Central memory CD8-positive, alpha-beta T cell (primary cell): ENCODE results near the gene MRPL36.
A peak's percentile ranks its signal among the peaks of the same experiment; 100 is the strongest.

Experiments used
- ATAC-seq: fragments of 150-1000 bp; cut with Tn5 transposase; replicated peaks from 2 replicates; pipeline ENCODE4 v1.10.0; 2022; ENCODE audit warnings: mild to moderate bottlenecking, moderate FRiP score, moderate number of reproducible peaks; ENCODE audit not compliant: poor library complexity, severe bottlenecking; ENCODE audit errors: extremely low read depth
- DNase-seq, 2 donors: peaks; one replicate each; pipeline ENCODE4 v3.0.0; 2021; ENCODE audit warnings: low spot score in 2 of 2
- H3K27ac Mint-ChIP-seq: one replicate; pipeline ENCODE4 v1.8.0; 2022; ENCODE audit warnings: low read depth, mild to moderate bottlenecking, moderate library complexity, mixed read lengths
- H3K27me3 Mint-ChIP-seq: one replicate; pipeline ENCODE4 v1.8.0; 2022; ENCODE audit warnings: mixed read lengths
- H3K36me3 Mint-ChIP-seq: one replicate; pipeline ENCODE4 v1.8.0; 2022; ENCODE audit warnings: mild to moderate bottlenecking, moderate library complexity, mixed read lengths; ENCODE audit not compliant: insufficient read depth
- H3K4me1 Mint-ChIP-seq: one replicate; pipeline ENCODE4 v1.8.0; 2022; ENCODE audit warnings: mixed read lengths
- H3K4me3 Mint-ChIP-seq: one replicate; pipeline ENCODE4 v1.8.0; 2022; ENCODE audit warnings: mild to moderate bottlenecking, moderate library complexity, mixed read lengths
- H3K9me3 Mint-ChIP-seq: one replicate; pipeline ENCODE4 v1.8.0; 2022; ENCODE audit warnings: mixed read lengths

The MRPL36 gene

GRCh38 chr5:1836891-1837880, 37.5 kb upstream of the MRPL36 start:
- DNase-seq, result no peak
- Mint-ChIP-seq H3K36me3 (peaks cover 2% of the 10 kb centered on the region), H3K27ac (no peak overlapping the region), H3K4me1 (no peaks in the 10 kb centered on the region), H3K9me3 (no peaks in the 10 kb centered on the region), H3K27me3 (peaks cover 43% of the 10 kb centered on the region), H3K4me3 (no peak overlapping the region)
- no peak for ATAC-seq

- ATAC-seq (no peak), DNase-seq (no peak)
- peaks cover 43% of the 10 kb centered on the region for H3K27me3 Mint-ChIP-seq
- H3K4me3 Mint-ChIP-seq, result no peak overlapping the region
- peaks cover 2% of the 10 kb centered on the region for H3K36me3 Mint-ChIP-seq
- no peaks in the 10 kb centered on the region for H3K4me1 Mint-ChIP-seq
- no peak overlapping the region for H3K27ac Mint-ChIP-seq
- H3K9me3 Mint-ChIP-seq, result no peaks in the 10 kb centered on the region
Observed at GRCh38 chr5:1836176-1836890, 36.7 kb upstream of the MRPL36 start.

GRCh38 chr5:1835431-1835830, 35.8 kb upstream of the MRPL36 start:
- H3K4me3 Mint-ChIP-seq, result no peak overlapping the region
- H3K9me3 Mint-ChIP-seq, result no peaks in the 10 kb centered on the region
- no peak for DNase-seq
- no peaks in the 10 kb centered on the region for H3K4me1 Mint-ChIP-seq
- ATAC-seq, result no peak
- H3K36me3 Mint-ChIP-seq, result peaks cover 2% of the 10 kb centered on the region
- peaks cover 41% of the 10 kb centered on the region for H3K27me3 Mint-ChIP-seq
- no peak overlapping the region for H3K27ac Mint-ChIP-seq

GRCh38 chr5:1834721-1835429, 35.2 kb upstream of the MRPL36 start:
- DNase-seq (no peak), ATAC-seq (no peak)
- Mint-ChIP-seq H3K4me1 (no peaks in the 10 kb centered on the region), H3K36me3 (peaks cover 4% of the 10 kb centered on the region), H3K4me3 (no peak overlapping the region), H3K9me3 (no peaks in the 10 kb centered on the region), H3K27me3 (peaks cover 36% of the 10 kb centered on the region), H3K27ac (no peak overlapping the region)

GRCh38 chr5:1834022-1834551, 34.5 kb upstream of the MRPL36 start:
- Mint-ChIP-seq H3K9me3 (no peaks in the 10 kb centered on the region), H3K27ac (no peak overlapping the region), H3K27me3 (peaks cover 28% of the 10 kb centered on the region), H3K4me1 (no peaks in the 10 kb centered on the region), H3K36me3 (peaks cover 4% of the 10 kb centered on the region), H3K4me3 (no peak overlapping the region)
- ATAC-seq (no peak), DNase-seq (no peak)

- peaks cover 24% of the 10 kb centered on the region for H3K27me3 Mint-ChIP-seq
- no peaks in the 10 kb centered on the region for H3K4me1 Mint-ChIP-seq
- H3K36me3 Mint-ChIP-seq, result peaks cover 4% of the 10 kb centered on the region
- no peak overlapping the region for H3K27ac Mint-ChIP-seq
- ATAC-seq (no peak), DNase-seq (no peak)
- H3K4me3 Mint-ChIP-seq, result no peak overlapping the region
- no peaks in the 10 kb centered on the region for H3K9me3 Mint-ChIP-seq
Observed at GRCh38 chr5:1833264-1834021, 33.8 kb upstream of the MRPL36 start.

GRCh38 chr5:1832511-1833250, 33.0 kb upstream of the MRPL36 start:
- no peak for ATAC-seq
- Mint-ChIP-seq H3K27ac (no peak overlapping the region), H3K27me3 (peaks cover 24% of the 10 kb centered on the region), H3K9me3 (no peaks in the 10 kb centered on the region), H3K4me1 (no peaks in the 10 kb centered on the region), H3K36me3 (peaks cover 4% of the 10 kb centered on the region), H3K4me3 (no peak overlapping the region)
- no peak for DNase-seq

GRCh38 chr5:1831677-1832313, 32.2 kb upstream of the MRPL36 start:
- Mint-ChIP-seq H3K27ac (no peak overlapping the region), H3K27me3 (peaks cover 24% of the 10 kb centered on the region), H3K36me3 (peaks cover 4% of the 10 kb centered on the region), H3K9me3 (no peaks in the 10 kb centered on the region), H3K4me1 (no peaks in the 10 kb centered on the region), H3K4me3 (no peak overlapping the region)
- no peak for DNase-seq
- no peak for ATAC-seq

- Mint-ChIP-seq H3K27me3 (peaks cover 24% of the 10 kb centered on the region), H3K4me3 (no peak overlapping the region), H3K9me3 (no peaks in the 10 kb centered on the region), H3K36me3 (peaks cover 4% of the 10 kb centered on the region), H3K27ac (peak overlapping the region; percentile 36), H3K4me1 (no peaks in the 10 kb centered on the region)
- ATAC-seq (no peak), DNase-seq (no peak)
Observed at GRCh38 chr5:1831257-1831656, 31.6 kb upstream of the MRPL36 start.

- Mint-ChIP-seq H3K4me3 (no peak overlapping the region), H3K36me3 (peaks cover 4% of the 10 kb centered on the region), H3K27ac (peak overlapping the region; percentile 36), H3K4me1 (no peaks in the 10 kb centered on the region), H3K27me3 (peaks cover 19% of the 10 kb centered on the region), H3K9me3 (no peaks in the 10 kb centered on the region)
- DNase-seq, result no peak
- no peak for ATAC-seq
Observed at GRCh38 chr5:1830571-1831228, 31.1 kb upstream of the MRPL36 start.
